Ectodermal cell (in vitro differentiated cells): Measurements from ENCODE around the gene MGAT4A.
"Not testable (repeated sequence)": the region's sequence is repeated elsewhere in the genome, so short reads cannot be mapped to it uniquely, and the experiment has no call there.

Experiments
- H3K27ac ChIP-seq: 2 replicates; pipeline ENCODE4 v1.7.0; 2013; ENCODE audit warnings: mild to moderate bottlenecking, low read depth, low read length; ENCODE audit not compliant: insufficient read depth, poor library complexity, severe bottlenecking
- H3K27me3 ChIP-seq: 2 replicates; pipeline ENCODE4 v1.7.0; 2013; ENCODE audit warnings: mild to moderate bottlenecking, low read length; ENCODE audit not compliant: insufficient read depth, control insufficient read depth, poor library complexity, severe bottlenecking
- H3K36me3 ChIP-seq: one replicate; pipeline ENCODE4 v1.7.0; 2013; ENCODE audit warnings: low read length; ENCODE audit not compliant: control insufficient read depth, insufficient read depth
- H3K4me1 ChIP-seq: one replicate; pipeline ENCODE4 v1.7.0; 2013; ENCODE audit warnings: low read length; ENCODE audit not compliant: control insufficient read depth, insufficient read depth
- H3K4me3 ChIP-seq: 2 replicates; pipeline ENCODE4 v1.7.0; 2013; ENCODE audit warnings: low read depth, low read length, control low read depth; ENCODE audit not compliant: insufficient read depth
- H3K9me3 ChIP-seq: 2 replicates; pipeline ENCODE4 v1.7.0; 2013; ENCODE audit warnings: mild to moderate bottlenecking, low read length, moderate library complexity; ENCODE audit not compliant: control insufficient read depth
- WGBS, 2 experiments: methylation state at CpG; one replicate each; pipeline ENCODE4 v1.1.7; 2013; ENCODE audit warnings: missing lambda C conversion rate in 2 of 2; 5-methylcytosine and 5-hydroxymethylcytosine counted together

MGAT4A gene

DNA sequence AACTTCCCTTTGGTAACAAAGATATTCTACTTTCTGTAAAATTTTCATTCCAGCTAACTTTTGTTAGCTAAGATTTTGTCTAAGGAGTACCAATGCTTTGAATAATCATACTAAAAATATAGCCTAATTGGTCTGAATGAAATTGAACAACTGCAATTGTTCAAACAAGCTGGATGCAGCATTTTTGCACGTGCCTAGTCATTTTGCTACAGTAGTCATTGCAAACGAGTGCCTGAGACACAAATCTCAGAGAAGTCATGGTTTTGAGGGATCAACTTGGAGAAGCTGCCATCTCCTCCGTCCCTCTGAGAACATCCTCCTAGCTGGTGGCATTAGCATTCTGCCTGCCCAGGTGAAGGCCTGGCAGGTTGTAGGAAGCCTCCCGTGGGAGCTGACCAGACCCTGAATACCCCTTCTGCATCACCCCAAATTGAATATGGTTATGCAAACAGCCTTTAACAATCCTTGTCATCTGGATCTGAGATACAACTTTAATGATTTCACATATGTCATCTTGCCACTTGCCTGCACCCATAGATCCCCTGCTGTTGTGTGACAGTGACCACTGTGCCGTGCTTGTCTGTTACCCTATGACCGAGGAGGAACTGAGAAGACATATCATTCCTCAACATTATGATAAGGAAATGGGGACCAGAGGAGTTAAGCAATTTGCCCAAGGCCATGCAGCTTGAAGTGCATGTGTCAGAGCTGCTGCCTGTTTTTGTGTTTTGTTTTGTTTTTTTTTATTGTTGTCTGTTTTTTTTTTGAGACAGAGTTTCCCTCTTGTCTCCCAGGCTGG is 29.1 kb upstream of the MGAT4A start:
- 91 to 93% methylated on average over 6 of the region's 6 CpGs for WGBS, 2 experiments
- H3K27me3 ChIP-seq, result no peaks in the 10 kb centered on the region

GRCh38 chr2:98759338-98759737 is 28.4 kb upstream of the MGAT4A start:
- 100% methylated on average over 1 of the region's 2 CpGs for WGBS, 2 experiments
- Histone ChIP-seq H3K4me3 (no peak overlapping the region), H3K36me3 (no peaks in the 10 kb centered on the region), H3K27me3 (no peaks in the 10 kb centered on the region), H3K9me3 (no peaks in the 10 kb centered on the region), H3K27ac (no peak overlapping the region), H3K4me1 (no peaks in the 10 kb centered on the region)

More for the DNA sequence above, 29.1 kb upstream of the MGAT4A start:
- Histone ChIP-seq H3K36me3 (no peaks in the 10 kb centered on the region), H3K9me3 (no peaks in the 10 kb centered on the region), H3K4me3 (no peak overlapping the region), H3K4me1 (no peaks in the 10 kb centered on the region), H3K27ac (no peak overlapping the region)

DNA sequence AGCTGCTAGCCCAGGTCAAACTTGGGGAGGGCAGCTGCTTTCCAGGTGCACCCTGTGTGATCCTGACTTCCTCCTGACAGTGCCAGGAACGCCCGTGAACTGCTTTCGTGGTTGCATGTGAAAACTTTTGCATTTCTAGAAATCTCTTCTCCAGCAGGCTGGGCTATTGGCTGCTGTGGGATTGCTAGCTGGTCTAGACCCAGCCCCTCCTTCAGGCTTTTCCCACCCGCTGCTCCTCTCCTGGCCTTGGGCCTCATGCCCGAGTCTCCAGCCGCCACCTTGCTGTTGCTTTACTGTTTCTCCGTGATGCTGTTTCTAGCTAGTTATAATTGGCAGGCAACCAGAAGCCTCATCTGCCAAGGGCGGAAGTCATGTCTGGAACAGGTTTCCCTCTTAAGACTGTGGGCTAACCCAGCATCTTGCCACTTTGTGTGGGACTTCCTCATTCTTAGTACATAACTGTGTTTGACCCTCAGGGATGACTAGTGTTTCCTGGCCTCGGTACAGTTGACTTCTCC is 27.0 kb upstream of the MGAT4A start:
- H3K4me3 ChIP-seq, result no peak overlapping the region
- no peak overlapping the region for H3K27ac ChIP-seq
- H3K27me3 ChIP-seq, result no peaks in the 10 kb centered on the region
- no peaks in the 10 kb centered on the region for H3K36me3 ChIP-seq
- H3K4me1 ChIP-seq, result no peaks in the 10 kb centered on the region
- no peaks in the 10 kb centered on the region for H3K9me3 ChIP-seq
- 87 to 90% methylated on average over 9 of the region's 9 CpGs for WGBS, 2 experiments

DNA sequence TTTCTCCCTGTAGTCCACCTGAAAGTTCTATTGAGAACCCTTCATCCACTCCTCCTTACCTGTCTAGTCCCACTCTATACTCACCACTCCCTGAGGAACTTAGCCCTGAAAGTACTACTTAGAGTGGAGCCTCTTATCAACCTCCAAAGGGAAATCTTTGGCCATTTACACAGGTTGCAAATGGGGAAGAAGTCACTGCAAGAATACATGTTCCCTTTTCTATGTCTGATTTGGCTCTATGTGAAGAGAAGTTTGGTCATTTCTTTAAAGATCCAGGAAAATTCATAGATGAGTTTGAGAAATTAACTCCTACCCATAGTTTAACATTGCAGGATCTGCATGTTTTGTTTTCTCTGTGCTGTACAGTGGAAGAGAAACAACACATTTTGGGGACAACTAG is 22.9 kb upstream of the MGAT4A start:
- H3K9me3 ChIP-seq, result no peaks in the 10 kb centered on the region
- H3K27me3 ChIP-seq, result no peaks in the 10 kb centered on the region

GRCh38 chr2:98752711-98753110 is 21.8 kb upstream of the MGAT4A start:
- H3K4me1 ChIP-seq, H3K4me3 ChIP-seq, H3K27ac ChIP-seq, H3K9me3 ChIP-seq, H3K36me3 ChIP-seq, H3K27me3 ChIP-seq: not testable (repeated sequence)
- WGBS, 2 experiments, result 81 to 91% methylated on average over 4 of the region's 4 CpGs

More for the DNA sequence above, 22.9 kb upstream of the MGAT4A start:
- Histone ChIP-seq H3K4me1 (no peaks in the 10 kb centered on the region), H3K4me3 (no peak overlapping the region), H3K36me3 (no peaks in the 10 kb centered on the region), H3K27ac (no peak overlapping the region)

GRCh38 chr2:98751748-98752147 is 20.8 kb upstream of the MGAT4A start:
- no peaks in the 10 kb centered on the region for H3K4me1 ChIP-seq
- no peak overlapping the region for H3K27ac ChIP-seq
- no peaks in the 10 kb centered on the region for H3K27me3 ChIP-seq
- H3K36me3 ChIP-seq, result no peaks in the 10 kb centered on the region
- 100% methylated on average over 1 of the region's 1 CpG; no CpG with 5 or more reads in 1 of the 2 experiments for WGBS, 2 experiments
- H3K9me3 ChIP-seq, result no peaks in the 10 kb centered on the region
- H3K4me3 ChIP-seq, result no peak overlapping the region

GRCh38 chr2:98750593-98751282 is 19.8 kb upstream of the MGAT4A start:
- Histone ChIP-seq H3K4me3 (no peak overlapping the region), H3K36me3 (no peaks in the 10 kb centered on the region)
- WGBS, 2 experiments, result 92 to 93% methylated on average over 9 of the region's 9 CpGs

DNA sequence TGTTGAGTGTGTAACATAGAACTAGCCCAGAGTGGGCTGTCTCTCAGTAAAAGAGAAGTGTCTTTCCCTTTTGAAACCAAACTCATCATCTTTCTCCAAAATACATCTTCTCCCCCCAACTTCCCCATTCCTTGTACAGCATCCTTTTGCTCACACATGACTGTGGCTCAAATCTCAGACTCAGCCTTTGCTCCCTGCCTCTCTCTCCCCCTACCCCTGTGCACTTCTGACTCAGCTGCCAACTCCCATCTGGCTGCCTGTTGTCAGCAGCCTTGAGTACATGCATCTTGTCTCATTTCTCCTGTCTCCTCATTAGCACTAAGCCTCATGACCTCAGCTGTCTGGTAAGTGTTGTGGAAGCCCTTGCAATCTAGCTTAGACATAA is 18.1 kb upstream of the MGAT4A start:
- H3K27ac ChIP-seq, result no peak overlapping the region
- H3K4me3 ChIP-seq, result no peak overlapping the region
- no peaks in the 10 kb centered on the region for H3K4me1 ChIP-seq
- H3K36me3 ChIP-seq, result no peaks in the 10 kb centered on the region
- H3K27me3 ChIP-seq, result no peaks in the 10 kb centered on the region
- H3K9me3 ChIP-seq, result no peaks in the 10 kb centered on the region

More at GRCh38 chr2:98750593-98751282, 19.8 kb upstream of the MGAT4A start:
- Histone ChIP-seq H3K4me1 (no peaks in the 10 kb centered on the region), H3K9me3 (no peaks in the 10 kb centered on the region), H3K27me3 (no peaks in the 10 kb centered on the region), H3K27ac (no peak overlapping the region)

DNA sequence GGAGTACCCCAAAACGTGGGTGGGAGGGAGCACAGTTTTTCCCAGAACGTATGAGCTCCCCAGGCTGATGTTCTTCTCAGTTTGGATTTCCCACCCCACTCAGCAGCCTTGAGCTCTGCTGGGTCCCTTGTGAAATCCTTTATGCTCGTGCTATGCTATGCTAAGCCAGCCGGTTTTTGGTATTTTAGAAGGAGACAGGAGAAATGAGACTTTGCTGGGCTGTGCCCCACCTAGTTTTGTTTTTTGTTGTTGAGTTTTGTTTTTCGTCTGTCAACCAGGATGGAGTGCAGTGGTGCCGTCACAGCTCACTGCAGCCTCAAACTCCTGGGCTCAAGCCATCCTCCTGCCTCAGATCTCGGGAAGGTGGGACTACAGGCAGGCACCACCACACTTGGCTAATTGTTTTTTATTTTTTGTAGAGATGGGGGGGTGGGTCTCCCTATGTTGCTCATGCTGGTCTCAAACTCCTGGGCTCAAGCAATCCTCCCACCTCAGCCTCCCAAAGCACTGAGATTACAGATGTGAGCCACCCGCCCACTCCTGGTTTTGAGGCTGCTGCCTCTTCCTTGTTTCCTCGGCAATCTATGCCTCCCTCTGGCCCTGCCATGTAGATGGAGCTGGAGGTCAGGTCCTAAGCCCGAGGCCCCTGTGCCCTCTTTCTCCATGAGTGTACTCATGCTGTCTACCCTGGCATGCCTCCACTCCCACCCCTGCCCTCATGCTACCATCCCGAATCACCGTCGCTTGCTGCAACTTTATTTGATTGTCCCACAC is 17.5 kb upstream of the MGAT4A start:
- H3K4me1 ChIP-seq, result no peaks in the 10 kb centered on the region
- H3K36me3 ChIP-seq, result no peaks in the 10 kb centered on the region
- WGBS, 2 experiments, result 83 to 88% methylated on average over 13 of the region's 13 CpGs
- H3K9me3 ChIP-seq, result no peaks in the 10 kb centered on the region
- H3K4me3 ChIP-seq, result no peak overlapping the region
- no peak overlapping the region for H3K27ac ChIP-seq
- H3K27me3 ChIP-seq, result no peaks in the 10 kb centered on the region

- Histone ChIP-seq H3K4me3 (no peak overlapping the region), H3K27me3 (no peaks in the 10 kb centered on the region), H3K36me3 (no peaks in the 10 kb centered on the region), H3K27ac (no peak overlapping the region), H3K4me1 (no peaks in the 10 kb centered on the region), H3K9me3 (no peaks in the 10 kb centered on the region)
- WGBS, 2 experiments, result 58 to 65% methylated on average over 6 to 8 of the region's 8 CpGs
These were observed 17.0 kb upstream of the MGAT4A start for GRCh38 chr2:98747888-98748287.
